Loucy (cell line): ENCODE results near the gene SRPK1.

ENCODE experiments used
- CTCF ChIP-seq: fragments of 200-600 bp; sonication (generic); conservative IDR thresholded peaks from 2 replicates; pipeline ENCODE4 v1.5.1; 2014; ENCODE audit warnings: mild to moderate bottlenecking, antibody characterized with exemption, low read length
- EZH2phosphoT487 ChIP-seq: fragments of 200-600 bp; IDR thresholded peaks from 2 replicates; pipeline ENCODE4 v1.6.1; 2018; ENCODE audit warnings: antibody characterized with exemption, mild to moderate bottlenecking, moderate library complexity, borderline replicate concordance

- TF ChIP-seq CTCF, result no peak
- no peak for TF ChIP-seq EZH2phosphoT487
Measured at GRCh38 chr6:35907750-35908149, 13.1 kb downstream of the SRPK1 start.
